HepG2 (cell line): ENCODE data around the gene AXIN2. TPM values are rescaled to one million over a fixed set of nuclear protein-coding genes. Genes with fewer than 3 reads are reported as not detected.

Experiments
- ATF2 ChIP-seq: sonication (generic); formaldehyde crosslinking; IDR thresholded peaks from 2 replicates; pipeline ENCODE4 v1.4.0; 2020; ENCODE audit warnings: missing genetic modification reagents
- CCAR2 ChIP-seq: fragments of 200-400 bp; formaldehyde crosslinking; optimal IDR thresholded peaks from 2 replicates; pipeline ENCODE3; 2018; ENCODE audit warnings: low read depth, mild to moderate bottlenecking, low read length, moderate library complexity
- DR1 ChIP-seq: sonication (generic); formaldehyde crosslinking; IDR thresholded peaks from 2 replicates; pipeline ENCODE4 v1.8.0; 2021; ENCODE audit warnings: mild to moderate bottlenecking, missing genetic modification reagents, inconsistent platforms
- ELK4 ChIP-seq: sonication (generic); formaldehyde crosslinking; IDR thresholded peaks from 2 replicates; pipeline ENCODE4 v1.9.0; 2021; ENCODE audit warnings: missing genetic modification reagents, borderline replicate concordance
- JUN ChIP-seq: sonication (generic); formaldehyde crosslinking; IDR thresholded peaks from 2 replicates; pipeline ENCODE4 v1.4.0; 2020; ENCODE audit warnings: mild to moderate bottlenecking, missing genetic modification reagents
- KDM5B ChIP-seq: sonication (generic); formaldehyde crosslinking; IDR thresholded peaks from 2 replicates; pipeline ENCODE4 v1.4.0; 2020; ENCODE audit warnings: missing genetic modification reagents, mild to moderate bottlenecking, borderline replicate concordance
- PHF5A ChIP-seq: IDR thresholded peaks from one replicate; pipeline ENCODE4 v1.6.1; 2018; ENCODE audit warnings: low read depth, missing genetic modification reagents; ENCODE audit not compliant: unreplicated experiment
- POLR2AphosphoS5 ChIP-seq: IDR thresholded peaks from 2 replicates; pipeline ENCODE4 v1.6.1; 2012; ENCODE audit warnings: low read depth, low read length
- RFXAP ChIP-seq: sonication (generic); formaldehyde crosslinking; IDR thresholded peaks from 2 replicates; pipeline ENCODE4 v1.4.0; 2020; ENCODE audit warnings: missing genetic modification reagents, borderline replicate concordance
- SNAI1 ChIP-seq: sonication (generic); formaldehyde crosslinking; IDR thresholded peaks from 2 replicates; pipeline ENCODE4 v1.5.0; 2020; ENCODE audit warnings: mild to moderate bottlenecking, missing genetic modification reagents, borderline replicate concordance
- SP5 ChIP-seq: IDR thresholded peaks from 2 replicates; pipeline ENCODE4 v1.6.1; 2016; ENCODE audit warnings: low read depth, borderline replicate concordance
- ZBTB8A ChIP-seq: sonication (generic); formaldehyde crosslinking; IDR thresholded peaks from 2 replicates; pipeline ENCODE4 v1.4.0; 2020; ENCODE audit warnings: mild to moderate bottlenecking, low read depth, missing genetic modification reagents, borderline replicate concordance
- ZNF20 ChIP-seq: sonication (generic); formaldehyde crosslinking; IDR thresholded peaks from 2 replicates; pipeline ENCODE4 v1.4.0; 2020; ENCODE audit warnings: mild to moderate bottlenecking, moderate library complexity, missing genetic modification reagents
- ZSCAN9 ChIP-seq: IDR thresholded peaks from 2 replicates; pipeline ENCODE4 v1.6.1; 2016; ENCODE audit warnings: borderline replicate concordance
- polyA plus RNA-seq, 8 experiments: library from polyadenylated mRNA; depleted of rRNA in 3 of 8; stranded (reverse) in 7 of 8; unstranded in 1 of 8; fragments of >200 nt; fragmentation: Illumina TruSeq in 4 of 8; extraction: Trizol in 4 of 8; gene quantifications; 2 replicates each; pipeline versions ENCODE4 v1.2.1 to v1.2.3, GENCODE V29; 2011 to 2016; ENCODE audit warnings: low read depth in 4 of 8, missing spikeins in 1 of 8, mixed read lengths in 1 of 8; ENCODE audit not compliant: insufficient read depth in 1 of 8
- total RNA-seq, 5 experiments: library from RNA; depleted of rRNA; stranded (reverse); fragments of >200 nt; fragmentation: Illumina TruSeq; extraction: Trizol; gene quantifications; 2 replicates each; pipeline ENCODE4 v1.2.3, GENCODE V29; 2016; ENCODE audit warnings: low read depth in 1 of 5
- TF ChIP-seq, protein P1 (sequence below): sonication (generic); formaldehyde crosslinking; IDR thresholded peaks from 2 replicates; pipeline ENCODE4 v1.9.0; 2021; ENCODE audit warnings: mild to moderate bottlenecking, missing genetic modification reagents
- TF ChIP-seq, protein P2 (sequence below): sonication (generic); formaldehyde crosslinking; IDR thresholded peaks from 2 replicates; pipeline ENCODE4 v1.5.0; 2020; ENCODE audit warnings: missing genetic modification reagents

Gene AXIN2
- total and polyA plus RNA-seq, 2 of the 13 experiments (the other 11 are each of a cell fraction or from before 2014, with no cell fraction given): 58.6 to 63.4 TPM

DNA sequence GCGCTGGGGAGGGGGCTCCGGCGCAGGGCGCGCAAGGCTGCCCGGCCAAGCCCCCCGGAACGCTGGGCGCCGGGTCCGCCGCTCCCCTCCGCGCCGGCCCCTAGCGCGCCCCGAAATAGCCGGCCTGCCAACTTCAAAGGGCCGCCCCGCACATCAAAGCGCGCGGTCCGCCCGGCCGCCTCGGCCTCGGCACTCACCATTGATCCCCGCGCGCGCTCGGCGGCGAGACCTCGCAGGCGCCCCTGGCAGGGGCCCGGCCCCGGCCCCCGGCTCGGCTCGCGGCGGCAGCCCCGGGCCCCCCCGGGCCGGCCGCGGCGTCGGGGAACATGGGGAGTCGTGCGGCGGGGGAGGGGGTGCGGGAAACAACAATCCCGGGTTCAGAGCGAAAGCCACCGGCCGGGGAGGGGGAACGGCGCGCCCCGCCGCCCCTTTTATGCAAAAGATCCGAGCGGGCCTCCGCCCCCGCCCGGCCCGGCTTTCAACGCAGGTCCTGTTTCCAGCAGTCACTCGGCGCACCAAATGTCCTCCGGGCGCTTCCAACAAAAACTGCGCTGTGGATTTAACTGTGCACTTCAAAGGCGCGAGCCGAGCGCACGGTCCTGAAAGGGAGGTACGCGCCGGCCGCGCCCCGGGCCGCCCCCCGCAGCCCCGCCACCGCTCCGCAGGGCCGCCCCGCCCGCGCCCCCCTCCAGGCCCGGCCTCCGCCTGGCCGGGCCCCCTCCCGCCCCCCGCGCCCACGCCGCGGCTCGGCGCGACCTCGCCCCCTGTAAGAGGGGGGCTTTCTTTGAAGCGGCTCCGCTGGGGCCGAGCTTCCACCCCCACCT lies 608 bp downstream of the AXIN2 start (continued):
- TF ChIP-seq ZBTB8A (CRISPR knock-in tag): no peak
- no peak; the same call in 1 of the 2 replicates for TF ChIP-seq DR1 (CRISPR knock-in tag)
- TF ChIP-seq ATF2 (CRISPR knock-in tag): no peak
- peak; percentile 22; the same call in 1 of the 2 replicates for TF ChIP-seq SP5 (CRISPR knock-in tag)
- TF ChIP-seq ELK4: no peak
- no peak for TF ChIP-seq JUN (CRISPR knock-in tag)
- TF ChIP-seq POLR2AphosphoS5: peak; percentile 76
- TF ChIP-seq ZNF20 (CRISPR knock-in tag): no peak
- TF ChIP-seq PHF5A (CRISPR knock-in tag): no peak
- TF ChIP-seq, protein P1, sequence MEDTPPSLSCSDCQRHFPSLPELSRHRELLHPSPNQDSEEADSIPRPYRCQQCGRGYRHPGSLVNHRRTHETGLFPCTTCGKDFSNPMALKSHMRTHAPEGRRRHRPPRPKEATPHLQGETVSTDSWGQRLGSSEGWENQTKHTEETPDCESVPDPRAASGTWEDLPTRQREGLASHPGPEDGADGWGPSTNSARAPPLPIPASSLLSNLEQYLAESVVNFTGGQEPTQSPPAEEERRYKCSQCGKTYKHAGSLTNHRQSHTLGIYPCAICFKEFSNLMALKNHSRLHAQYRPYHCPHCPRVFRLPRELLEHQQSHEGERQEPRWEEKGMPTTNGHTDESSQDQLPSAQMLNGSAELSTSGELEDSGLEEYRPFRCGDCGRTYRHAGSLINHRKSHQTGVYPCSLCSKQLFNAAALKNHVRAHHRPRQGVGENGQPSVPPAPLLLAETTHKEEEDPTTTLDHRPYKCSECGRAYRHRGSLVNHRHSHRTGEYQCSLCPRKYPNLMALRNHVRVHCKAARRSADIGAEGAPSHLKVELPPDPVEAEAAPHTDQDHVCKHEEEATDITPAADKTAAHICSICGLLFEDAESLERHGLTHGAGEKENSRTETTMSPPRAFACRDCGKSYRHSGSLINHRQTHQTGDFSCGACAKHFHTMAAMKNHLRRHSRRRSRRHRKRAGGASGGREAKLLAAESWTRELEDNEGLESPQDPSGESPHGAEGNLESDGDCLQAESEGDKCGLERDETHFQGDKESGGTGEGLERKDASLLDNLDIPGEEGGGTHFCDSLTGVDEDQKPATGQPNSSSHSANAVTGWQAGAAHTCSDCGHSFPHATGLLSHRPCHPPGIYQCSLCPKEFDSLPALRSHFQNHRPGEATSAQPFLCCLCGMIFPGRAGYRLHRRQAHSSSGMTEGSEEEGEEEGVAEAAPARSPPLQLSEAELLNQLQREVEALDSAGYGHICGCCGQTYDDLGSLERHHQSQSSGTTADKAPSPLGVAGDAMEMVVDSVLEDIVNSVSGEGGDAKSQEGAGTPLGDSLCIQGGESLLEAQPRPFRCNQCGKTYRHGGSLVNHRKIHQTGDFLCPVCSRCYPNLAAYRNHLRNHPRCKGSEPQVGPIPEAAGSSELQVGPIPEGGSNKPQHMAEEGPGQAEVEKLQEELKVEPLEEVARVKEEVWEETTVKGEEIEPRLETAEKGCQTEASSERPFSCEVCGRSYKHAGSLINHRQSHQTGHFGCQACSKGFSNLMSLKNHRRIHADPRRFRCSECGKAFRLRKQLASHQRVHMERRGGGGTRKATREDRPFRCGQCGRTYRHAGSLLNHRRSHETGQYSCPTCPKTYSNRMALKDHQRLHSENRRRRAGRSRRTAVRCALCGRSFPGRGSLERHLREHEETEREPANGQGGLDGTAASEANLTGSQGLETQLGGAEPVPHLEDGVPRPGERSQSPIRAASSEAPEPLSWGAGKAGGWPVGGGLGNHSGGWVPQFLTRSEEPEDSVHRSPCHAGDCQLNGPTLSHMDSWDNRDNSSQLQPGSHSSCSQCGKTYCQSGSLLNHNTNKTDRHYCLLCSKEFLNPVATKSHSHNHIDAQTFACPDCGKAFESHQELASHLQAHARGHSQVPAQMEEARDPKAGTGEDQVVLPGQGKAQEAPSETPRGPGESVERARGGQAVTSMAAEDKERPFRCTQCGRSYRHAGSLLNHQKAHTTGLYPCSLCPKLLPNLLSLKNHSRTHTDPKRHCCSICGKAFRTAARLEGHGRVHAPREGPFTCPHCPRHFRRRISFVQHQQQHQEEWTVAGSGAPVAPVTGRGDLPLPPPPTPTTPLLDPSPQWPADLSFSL (CRISPR knock-in tag): no peak
- TF ChIP-seq RFXAP: peak; percentile 47; the same call in 1 of the 2 replicates
- 0 out of 2 replicates have a peak, but pooled peaks have one; percentile 39 for TF ChIP-seq ZSCAN9
- TF ChIP-seq KDM5B (CRISPR knock-in tag): 0 out of 2 replicates have a peak, but pooled peaks have one; percentile 7
- TF ChIP-seq, protein P2, sequence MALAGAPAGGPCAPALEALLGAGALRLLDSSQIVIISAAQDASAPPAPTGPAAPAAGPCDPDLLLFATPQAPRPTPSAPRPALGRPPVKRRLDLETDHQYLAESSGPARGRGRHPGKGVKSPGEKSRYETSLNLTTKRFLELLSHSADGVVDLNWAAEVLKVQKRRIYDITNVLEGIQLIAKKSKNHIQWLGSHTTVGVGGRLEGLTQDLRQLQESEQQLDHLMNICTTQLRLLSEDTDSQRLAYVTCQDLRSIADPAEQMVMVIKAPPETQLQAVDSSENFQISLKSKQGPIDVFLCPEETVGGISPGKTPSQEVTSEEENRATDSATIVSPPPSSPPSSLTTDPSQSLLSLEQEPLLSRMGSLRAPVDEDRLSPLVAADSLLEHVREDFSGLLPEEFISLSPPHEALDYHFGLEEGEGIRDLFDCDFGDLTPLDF: peak; percentile 56; the same call in 1 of the 2 replicates
- TF ChIP-seq CCAR2: no peak
- TF ChIP-seq SNAI1: no peak
